Measurements from ENCODE around the gene KERA.

The KERA gene

DNA sequence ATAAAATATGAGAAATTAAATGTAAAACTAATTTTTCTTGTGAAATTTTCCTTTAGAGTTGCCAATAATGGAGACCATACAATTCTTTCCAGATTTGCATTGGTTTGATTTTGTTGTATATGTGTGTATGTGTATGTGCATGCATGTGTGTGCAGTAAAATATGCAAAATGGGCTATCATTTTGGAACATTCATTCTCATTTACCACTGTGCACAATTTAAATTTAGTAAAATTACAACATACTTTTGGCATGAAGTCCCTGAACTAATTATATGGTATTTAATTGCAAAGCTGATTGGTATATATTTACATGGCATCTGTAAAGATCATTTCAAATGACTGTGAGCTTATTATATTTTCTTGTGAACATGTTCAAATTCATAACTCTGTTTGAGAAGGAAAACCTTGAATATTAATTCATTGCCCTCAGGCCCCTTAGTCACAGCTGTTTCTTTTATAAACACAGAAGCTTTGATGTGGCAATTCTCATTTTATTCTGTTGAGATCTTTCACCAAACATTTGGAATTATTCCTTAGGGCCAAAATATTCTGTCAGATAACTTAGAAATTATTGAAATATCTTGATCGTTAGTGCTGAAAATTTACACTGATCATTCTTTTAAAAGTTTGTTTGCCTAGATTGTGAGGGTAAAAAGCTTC lies 17.6 kb downstream of the KERA start:
- DNase-seq (ENCODE audit: extremely low read depth, low read depth): no peak
- TF ChIP-seq, protein P1, sequence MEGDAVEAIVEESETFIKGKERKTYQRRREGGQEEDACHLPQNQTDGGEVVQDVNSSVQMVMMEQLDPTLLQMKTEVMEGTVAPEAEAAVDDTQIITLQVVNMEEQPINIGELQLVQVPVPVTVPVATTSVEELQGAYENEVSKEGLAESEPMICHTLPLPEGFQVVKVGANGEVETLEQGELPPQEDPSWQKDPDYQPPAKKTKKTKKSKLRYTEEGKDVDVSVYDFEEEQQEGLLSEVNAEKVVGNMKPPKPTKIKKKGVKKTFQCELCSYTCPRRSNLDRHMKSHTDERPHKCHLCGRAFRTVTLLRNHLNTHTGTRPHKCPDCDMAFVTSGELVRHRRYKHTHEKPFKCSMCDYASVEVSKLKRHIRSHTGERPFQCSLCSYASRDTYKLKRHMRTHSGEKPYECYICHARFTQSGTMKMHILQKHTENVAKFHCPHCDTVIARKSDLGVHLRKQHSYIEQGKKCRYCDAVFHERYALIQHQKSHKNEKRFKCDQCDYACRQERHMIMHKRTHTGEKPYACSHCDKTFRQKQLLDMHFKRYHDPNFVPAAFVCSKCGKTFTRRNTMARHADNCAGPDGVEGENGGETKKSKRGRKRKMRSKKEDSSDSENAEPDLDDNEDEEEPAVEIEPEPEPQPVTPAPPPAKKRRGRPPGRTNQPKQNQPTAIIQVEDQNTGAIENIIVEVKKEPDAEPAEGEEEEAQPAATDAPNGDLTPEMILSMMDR (IDR thresholded peaks at IDR 0.05; ENCODE audit: low read depth, low read length): no peak

DNA sequence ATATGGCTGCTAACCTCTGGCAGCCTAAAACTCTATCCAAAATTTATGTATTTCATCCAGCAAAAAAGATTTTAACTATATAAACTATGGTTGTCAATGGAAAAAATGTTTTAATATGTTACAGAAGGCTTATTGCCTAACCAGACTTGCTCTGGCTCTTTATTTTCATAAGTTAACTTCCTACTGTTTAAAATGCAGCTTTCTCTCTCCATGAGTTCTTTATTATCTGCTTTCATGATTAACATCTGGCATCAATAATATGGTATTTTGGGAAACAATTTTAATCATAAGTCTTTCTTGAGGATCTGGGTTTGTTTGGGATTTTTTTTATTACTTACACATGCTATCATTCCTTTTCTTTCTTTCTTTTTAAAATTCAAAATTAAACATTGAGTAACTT lies 20.5 kb downstream of the KERA start:
- peak; percentile 71 for DNase-seq (ENCODE audit: extremely low read depth, low read depth)
- TF ChIP-seq, protein P1 (IDR thresholded peaks at IDR 0.05; ENCODE audit: low read depth, low read length): no peak

DNA sequence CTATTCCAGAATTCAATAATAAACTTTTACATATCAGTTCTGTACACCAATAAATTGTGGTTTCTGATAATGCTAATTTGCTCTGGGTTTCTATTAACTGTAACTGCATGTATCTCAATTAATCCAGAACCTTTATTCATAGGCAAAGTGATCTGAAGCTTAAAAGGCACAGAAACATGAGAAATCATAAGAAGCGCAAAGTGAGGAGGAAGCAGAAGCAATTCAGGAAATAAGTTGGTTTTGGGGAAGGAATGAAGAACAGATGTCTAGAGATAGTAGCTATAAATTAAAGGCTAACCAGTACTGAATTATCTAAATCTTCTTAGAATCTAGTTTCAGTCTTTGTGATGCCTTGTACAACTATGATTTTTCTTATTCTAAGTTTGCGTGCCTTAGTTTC lies 24.6 kb downstream of the KERA start:
- no peak for DNase-seq (ENCODE audit: extremely low read depth, low read depth)
- TF ChIP-seq, protein P1 (IDR thresholded peaks at IDR 0.05; ENCODE audit: low read depth, low read length): no peak

DNA sequence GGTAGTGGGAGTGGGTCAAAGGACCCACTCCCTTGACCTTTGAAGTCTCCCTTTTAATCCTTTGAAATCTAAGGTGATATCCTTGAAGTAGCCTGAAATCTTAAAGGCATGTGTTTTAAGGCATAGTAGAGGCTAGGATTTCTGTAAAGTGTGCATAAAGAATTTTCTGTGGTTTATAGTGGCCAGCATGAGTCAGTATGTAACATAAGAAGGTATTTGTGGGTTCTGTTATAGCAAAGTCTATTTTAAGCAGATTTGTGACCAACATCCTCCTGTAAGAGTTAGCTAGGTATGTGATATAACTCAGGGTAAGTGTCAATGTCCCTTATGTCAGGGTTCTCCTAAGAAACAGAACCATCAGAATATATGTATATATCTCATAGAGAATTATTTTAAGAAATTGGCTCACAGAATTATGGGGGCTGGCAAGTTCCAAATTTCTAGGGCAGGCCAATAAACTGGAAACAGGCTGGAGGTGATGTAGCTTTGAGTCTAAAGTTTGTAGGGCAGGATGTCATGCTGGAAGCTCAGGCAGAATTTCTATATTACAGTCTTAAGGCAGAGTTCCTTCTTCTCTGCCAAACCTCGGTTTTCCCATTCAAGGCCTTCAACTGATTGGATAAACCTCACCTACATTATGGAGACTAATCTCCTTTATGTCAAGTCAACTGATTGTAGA lies 34.4 kb downstream of the KERA start:
- TF ChIP-seq, protein P1 (IDR thresholded peaks at IDR 0.05; ENCODE audit: low read depth, low read length): no peak
- no peak for DNase-seq (ENCODE audit: extremely low read depth, low read depth)

DNA sequence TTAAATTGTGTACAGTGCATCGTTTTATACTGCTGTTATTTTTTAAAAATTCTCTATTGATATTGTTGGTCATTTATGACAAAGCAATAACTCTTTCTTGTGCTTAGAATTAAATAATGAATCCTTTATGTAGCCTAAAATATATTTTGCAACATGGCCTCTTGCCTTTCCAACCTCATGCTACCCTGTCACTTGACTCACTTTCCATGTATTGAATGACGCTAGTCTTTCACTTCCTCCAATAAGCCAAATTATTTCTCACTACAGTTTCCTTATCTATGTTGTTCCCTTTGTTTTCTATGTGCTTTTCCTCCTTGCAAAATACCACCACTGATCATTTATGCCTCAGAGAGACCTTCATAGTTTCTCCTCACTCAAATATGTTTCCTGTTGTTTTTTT lies 36.7 kb downstream of the KERA start:
- TF ChIP-seq, protein P1 (IDR thresholded peaks at IDR 0.05; ENCODE audit: low read depth, low read length): no peak
- no peak for DNase-seq (ENCODE audit: extremely low read depth, low read depth)

DNA sequence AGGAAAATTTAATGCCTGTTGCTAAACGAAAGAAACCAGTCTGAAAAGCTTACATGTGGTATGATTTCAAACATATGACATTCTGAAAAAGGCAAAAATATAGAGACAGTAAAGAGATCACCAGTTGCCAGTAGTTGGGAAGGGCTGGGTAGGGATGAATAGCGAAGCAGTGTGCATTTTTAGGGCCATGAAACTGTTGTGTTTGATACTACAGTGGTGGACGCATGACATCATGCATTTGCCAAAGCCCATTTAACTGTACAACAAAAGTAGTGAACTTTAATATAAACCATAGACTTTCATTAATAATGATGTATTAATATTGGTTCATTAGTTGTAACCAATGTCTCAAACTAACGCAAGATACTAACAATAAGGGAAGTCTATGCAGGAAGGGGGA lies 38.4 kb downstream of the KERA start:
- DNase-seq (ENCODE audit: extremely low read depth, low read depth): no peak
- TF ChIP-seq, protein P1 (IDR thresholded peaks at IDR 0.05; ENCODE audit: low read depth, low read length): no peak

DNA sequence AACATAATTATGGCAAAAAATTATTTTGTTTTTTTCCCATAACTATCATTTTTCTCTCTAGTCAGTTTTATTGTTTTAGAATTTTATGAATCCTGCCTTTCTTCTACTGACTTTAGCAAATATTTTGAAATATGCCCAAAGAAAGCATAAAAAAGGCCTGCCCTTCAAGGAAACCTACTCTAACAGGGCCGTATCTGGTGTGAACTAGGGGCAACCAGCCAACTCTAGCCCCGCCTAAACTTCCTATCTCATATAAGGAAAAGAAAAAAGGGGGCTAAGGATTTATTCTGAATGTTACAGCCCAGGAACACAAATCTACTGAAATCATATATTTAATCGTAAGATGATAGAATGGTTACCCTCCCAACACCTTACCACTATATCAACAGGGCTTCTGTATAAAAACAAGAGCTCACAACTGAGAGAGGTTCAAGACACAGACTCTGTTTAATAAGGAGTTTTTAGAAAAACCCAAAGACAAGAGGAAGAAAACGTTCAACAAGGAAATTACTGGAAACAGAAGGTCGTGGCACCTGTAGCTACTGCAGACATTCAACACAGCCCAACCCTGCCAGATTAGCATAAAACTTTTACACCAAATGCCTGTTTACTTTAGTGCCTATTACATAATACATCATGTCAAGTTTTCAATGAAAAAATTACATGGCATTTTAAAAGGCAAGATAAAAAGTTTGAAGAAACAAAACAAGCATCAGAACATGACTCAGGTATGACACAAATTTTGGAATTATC lies 40.1 kb downstream of the KERA start:
- no peak for DNase-seq (ENCODE audit: extremely low read depth, low read depth)
- TF ChIP-seq, protein P1 (IDR thresholded peaks at IDR 0.05; ENCODE audit: low read depth, low read length): no peak

All from AG09319 (cell line).